GM20431 (cell line): ENCODE measurements around the gene TMEM63A.

Source experiments
- in situ Hi-C: fragments of 300-500 bp; cut with MseI, MboI; formaldehyde crosslinking; loops from one replicate; pipeline ENCODE4 v1.15.0; 2020; ENCODE audit warnings: low sequenced_read_pairs; ENCODE audit not compliant: unreplicated experiment

TMEM63A gene

GRCh38 chr1:225887030-225887314 lies 4.8 kb upstream of the TMEM63A start:
- in situ Hi-C loops, result no loop called here

GRCh38 chr1:225886159-225887029 lies 4.2 kb upstream of the TMEM63A start:
- in situ Hi-C loops, result no loop called here

GRCh38 chr1:225885336-225885735 lies 3.2 kb upstream of the TMEM63A start:
- in situ Hi-C loops, result no loop called here

- in situ Hi-C loops, result no loop called here
Observed at GRCh38 chr1:225883616-225884265, 1.6 kb upstream of the TMEM63A start.

DNA sequence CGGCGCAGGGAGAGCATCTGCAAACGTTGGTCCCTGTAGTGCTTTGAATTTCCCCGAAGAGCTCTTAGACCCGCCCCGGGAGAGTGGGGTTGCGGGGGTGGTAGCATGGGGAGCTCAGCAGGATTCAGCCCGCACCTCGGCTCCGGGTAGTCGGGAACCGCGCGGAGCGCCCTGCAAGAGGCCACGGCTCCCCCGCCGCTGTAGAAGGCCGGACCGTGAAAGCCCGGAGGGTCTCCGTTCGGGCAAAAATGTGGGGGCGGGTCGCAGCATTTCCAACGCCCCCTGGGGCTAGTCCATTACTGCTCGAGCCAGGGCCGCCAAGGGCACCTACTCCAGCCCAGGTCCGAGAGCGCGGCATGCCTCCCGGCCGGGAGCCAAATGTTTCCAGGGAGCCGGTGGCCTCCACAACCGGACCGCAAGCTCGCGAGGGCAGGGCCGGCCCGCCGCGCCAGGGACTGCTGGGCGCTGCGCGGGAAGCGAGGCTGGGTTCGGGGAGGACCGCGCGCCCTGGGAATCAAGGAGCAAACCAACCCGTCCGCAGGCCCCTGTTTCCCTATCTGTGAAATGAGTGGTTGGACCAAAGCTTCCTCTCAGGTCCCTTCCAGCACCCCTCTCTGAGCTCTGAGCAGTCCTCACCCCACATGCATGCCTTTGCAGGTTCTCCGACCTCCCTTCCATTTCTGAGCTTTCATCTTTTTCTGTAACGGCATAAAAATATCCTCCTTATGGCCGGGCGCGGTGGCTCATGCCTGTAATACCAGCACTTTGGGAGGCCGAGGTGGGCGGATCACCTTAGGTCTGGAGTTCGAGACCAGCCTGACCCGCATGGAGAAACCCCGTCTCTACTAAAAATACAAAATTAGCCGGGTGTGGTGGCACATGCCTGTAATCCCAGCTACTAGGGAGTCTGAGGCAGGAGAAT lies 775 bp upstream of the TMEM63A start:
- in situ Hi-C loops, result no loop called here

DNA sequence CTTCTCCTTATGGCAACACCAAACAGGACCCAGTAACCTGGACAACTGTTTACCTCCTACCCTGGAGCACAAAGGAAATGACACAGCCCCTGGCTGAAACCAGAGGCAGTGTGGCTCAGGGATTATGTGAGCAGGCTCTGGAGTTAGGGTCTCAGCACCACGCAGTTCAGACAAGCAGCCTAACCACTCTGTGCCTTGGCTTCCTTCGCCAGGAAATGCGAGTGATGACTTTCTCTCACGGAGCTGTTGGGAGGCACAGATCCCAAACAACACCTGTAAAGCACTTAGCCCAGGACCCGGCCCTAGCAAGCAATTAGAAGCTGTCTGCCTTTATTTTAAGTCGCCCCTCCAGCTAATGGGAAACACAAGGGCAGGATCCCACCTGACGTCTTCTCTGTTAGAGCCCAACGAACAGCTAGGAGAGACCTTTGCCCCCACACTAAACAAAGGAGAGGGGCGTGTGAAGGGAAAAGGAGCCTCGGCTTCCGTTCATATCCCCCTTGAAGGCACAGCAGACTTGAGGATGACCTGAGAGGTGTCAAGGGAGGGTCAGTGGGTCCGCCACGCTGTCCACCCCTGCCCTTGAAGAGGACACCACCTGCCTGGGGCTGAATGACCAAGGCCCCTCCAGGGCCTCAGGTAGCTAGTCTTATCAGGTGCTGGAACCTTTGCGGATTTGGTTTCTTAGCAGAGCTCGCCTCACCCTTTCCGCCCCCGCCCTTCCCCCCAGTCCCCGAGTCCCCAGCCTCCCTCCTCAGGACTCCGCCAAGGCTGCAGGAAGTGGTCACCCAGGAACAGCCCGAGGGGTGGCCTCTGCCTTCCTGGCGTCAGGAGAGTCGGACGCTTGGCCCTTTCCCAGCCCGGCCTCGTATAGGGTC lies 860 bp downstream of the TMEM63A start:
- in situ Hi-C loops, result no loop called here

DNA sequence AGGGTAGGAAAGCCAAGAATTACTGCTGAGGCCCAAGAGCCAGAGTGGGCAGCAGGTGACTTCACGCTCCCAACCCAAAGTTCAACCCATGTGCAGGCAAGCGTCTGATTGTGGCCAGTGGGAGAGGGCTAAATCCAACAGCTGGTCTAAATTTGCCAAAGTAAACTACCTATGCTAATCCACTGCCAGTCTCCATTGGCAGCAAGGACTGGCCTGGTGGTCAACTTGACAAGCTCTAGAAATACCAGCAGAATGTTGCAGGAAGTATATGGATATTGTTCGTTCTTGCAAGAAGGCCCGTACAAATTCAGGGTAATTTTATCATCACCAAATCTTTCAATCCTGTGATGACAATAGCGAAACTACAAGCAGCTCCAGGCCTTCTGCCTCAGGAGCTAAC lies 1.5 kb downstream of the TMEM63A start:
- in situ Hi-C loops, result no loop called here

- in situ Hi-C loops, result no loop called here
Observed at GRCh38 chr1:225880222-225880588, 2.0 kb downstream of the TMEM63A start.

DNA sequence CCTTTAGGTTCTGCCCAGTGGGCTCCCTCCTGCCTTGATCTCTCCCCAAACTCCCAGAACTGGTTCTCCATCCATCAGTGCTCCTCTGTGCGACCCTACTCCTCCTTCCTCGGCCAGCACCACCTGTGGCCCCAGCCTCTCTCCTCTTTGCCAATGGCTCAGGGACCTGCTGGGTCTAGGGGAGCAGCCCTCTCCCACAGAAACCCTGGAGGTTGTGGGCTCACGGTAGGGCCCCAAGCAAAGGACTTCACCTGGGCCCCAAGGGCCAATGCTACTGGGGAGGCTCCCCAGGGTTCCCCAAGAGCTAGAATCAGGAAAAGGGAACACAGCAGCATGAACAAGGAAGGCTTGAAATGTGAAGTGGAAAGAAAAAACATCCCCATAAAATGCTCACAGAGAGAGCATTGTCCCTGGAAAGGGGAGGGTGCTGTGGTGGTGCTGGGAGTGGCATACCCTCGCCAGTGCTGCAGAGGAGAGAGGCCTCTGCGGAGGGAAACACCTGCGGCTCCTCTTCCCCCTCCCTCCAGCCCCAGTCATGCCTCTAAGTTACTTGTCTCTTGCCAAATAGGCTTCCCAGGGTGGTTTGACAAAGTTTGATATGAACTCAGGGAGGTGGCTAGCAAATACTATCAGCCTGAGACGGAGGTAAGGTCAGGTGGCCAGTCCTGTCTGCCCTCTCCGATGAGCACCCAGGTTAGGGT lies 2.5 kb downstream of the TMEM63A start:
- in situ Hi-C loops, result no loop called here

- in situ Hi-C loops, result no loop called here
Observed at GRCh38 chr1:225878282-225878681, 3.9 kb downstream of the TMEM63A start.

DNA sequence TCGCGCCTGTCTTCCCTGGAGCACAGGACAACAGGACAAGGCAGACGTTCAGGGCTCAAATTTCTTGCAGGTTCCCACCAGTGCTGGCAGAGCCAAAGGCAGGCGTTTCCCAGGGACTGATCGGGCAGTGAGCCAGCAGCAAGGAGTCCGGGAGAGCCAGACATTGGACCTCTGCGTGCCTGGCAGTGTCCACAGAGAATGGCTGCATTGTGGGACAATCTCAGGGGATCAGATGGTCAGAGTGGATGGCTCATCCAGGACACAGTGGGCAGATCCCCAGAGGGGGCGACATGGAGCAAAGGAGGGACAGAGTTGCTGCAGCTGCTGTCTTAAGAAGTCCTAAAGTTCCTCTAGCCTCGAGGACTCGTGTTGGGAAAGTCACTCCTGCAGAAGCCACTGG lies 4.6 kb downstream of the TMEM63A start:
- in situ Hi-C loops, result no loop called here

GRCh38 chr1:225876900-225877510 lies 5.2 kb downstream of the TMEM63A start:
- in situ Hi-C loops, result no loop called here

DNA sequence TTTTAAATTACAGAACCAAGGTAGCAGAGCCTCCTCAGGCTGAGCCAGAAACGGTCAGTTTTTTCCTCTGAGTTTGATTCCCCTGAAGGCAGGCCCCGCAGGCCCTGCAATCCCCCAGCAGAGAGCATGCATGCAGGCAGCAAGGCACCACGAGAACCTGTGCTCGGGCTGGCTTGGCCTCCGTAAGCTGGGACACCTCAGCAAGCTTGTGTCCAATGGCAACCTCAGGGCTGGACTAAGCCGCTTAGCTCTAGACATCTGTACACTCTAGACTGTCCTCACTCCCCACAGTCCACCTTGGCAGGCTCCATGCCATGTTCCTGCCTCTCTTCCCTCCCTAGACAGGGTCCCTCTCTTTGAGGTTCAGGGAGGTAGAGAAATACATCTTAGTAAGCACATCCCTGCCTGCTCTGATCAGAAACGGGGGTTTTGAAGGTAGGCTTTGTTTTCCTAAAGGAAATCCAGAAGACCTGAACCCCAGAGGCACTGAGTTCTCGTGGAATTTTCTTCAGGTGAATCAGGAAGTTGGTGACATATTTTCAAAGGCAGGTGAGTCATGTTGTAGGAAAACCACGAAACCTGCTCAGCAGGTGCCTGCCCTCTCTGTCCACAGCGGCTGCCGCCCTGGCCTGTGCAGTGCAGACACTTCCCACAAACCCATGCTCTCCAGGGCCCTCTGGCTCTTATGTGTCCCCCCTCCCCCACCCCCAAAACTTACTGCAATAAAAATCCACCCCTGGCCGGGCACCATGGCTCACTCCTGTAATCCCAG lies 7.0 kb downstream of the TMEM63A start:
- in situ Hi-C loops, result no loop called here

DNA sequence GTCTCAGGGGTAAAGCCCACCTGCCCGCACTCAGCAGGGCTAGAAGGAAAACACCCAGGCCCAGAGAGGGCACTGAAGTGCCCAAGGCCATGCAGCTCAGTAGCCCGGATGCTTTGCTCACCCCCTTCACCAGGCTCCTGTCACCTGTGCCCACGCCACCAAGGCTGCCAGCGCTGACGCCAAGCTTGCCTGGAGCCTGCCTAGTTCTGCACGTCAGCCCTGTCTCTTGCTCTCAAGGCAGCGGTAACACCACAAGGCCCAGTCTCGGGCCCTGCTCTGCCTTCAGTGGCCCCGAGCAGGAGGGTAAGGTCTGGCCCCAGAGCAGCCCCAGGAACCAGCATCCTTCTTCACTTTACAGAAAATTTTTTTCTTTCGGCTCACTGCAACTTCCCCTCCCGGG lies 7.7 kb downstream of the TMEM63A start:
- in situ Hi-C loops, result no loop called here

DNA sequence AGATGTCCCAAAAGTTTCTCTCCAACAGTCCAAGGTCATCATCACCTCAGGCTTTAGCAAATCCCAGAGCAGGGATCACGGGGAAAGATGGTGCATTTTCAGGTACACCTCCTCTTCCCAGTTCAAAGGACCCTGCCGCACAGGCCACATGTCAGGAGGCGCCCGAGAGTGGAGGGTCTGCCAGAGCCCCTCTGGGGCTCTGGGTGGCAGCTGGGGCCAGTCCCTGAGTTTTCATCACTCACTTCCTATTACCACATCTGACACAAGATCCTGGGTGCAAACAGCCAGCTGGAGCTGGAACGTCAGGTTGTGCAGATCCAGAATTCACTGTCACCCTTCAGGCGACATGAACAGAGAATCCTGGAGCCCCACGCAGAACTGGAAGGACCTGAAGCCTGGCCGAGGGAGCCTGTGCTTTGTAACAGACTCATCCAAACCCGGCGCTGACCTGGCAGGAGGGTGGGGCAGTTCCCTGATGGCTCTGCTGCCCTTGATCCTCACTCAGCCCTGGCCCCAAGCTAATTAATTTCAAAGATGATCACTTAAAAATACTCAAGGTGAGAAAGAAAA lies 8.8 kb downstream of the TMEM63A start:
- in situ Hi-C loops, result no loop called here

- in situ Hi-C loops, result no loop called here
Observed at GRCh38 chr1:225872075-225872430, 10.1 kb downstream of the TMEM63A start.

DNA sequence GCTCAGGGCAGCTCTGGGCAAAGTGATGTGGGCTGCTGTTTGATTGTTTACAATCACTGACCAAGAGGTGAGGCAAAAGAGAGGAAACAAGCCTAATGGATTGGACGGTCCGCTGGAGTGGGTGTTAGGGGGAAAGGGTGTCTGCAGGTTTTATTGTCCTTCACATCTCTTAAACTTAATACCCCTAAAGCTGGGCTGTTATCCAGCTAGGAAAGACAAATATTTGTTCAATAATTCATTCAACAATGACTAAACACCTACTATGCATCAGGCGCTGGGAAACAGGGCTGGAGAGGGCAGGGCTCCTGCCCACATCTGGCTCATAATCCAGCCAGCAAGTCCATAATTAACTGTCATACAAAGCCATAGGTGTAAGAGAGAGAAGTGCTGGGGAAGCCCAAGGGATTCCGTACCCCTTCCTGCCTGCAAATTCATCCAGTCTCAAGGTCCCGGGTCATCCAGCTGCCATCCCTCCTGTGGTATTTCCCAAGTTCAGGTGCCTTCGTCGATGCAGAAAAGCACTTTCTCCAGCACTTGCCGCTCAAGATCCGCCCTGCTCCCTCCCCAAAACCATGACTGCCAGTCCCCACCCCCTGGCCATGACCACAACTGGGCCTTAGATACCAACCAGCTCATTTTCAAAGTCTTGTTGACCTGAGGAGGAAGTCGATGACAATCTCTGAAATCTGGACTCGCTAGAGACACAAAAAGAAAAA lies 10.7 kb downstream of the TMEM63A start:
- in situ Hi-C loops, result no loop called here
